HepG2 (cell line): ENCODE measurements around the gene CSNK1E. TPM values are rescaled to one million over a fixed set of nuclear protein-coding genes. Genes with fewer than 3 reads are reported as not detected.

Experiments
- GATAD1 ChIP-seq: IDR thresholded peaks from 2 replicates; pipeline ENCODE4 v1.6.1; 2016; ENCODE audit warnings: missing genetic modification reagents, missing compliant biosample characterization
- KLF11 ChIP-seq: IDR thresholded peaks from 2 replicates; pipeline ENCODE4 v1.6.1; 2016; ENCODE audit warnings: missing compliant biosample characterization
- NFE2L1 ChIP-seq: sonication (generic); formaldehyde crosslinking; IDR thresholded peaks from 2 replicates; pipeline ENCODE4 v1.4.0; 2020; ENCODE audit warnings: missing genetic modification reagents, mild to moderate bottlenecking, borderline replicate concordance
- U2AF2 ChIP-seq: fragments of 200-400 bp; formaldehyde crosslinking; IDR thresholded peaks from 2 replicates; pipeline ENCODE4 v1.6.1; 2017; ENCODE audit warnings: low read depth, mild to moderate bottlenecking, low read length
- ZNF883 ChIP-seq: sonication (generic); formaldehyde crosslinking; IDR thresholded peaks from 2 replicates; pipeline ENCODE4 v1.5.1; 2020; ENCODE audit warnings: mild to moderate bottlenecking, missing genetic modification reagents; ENCODE audit errors: not compliant biosample characterization
- polyA plus RNA-seq, 8 experiments: library from polyadenylated mRNA; depleted of rRNA in 3 of 8; stranded (reverse) in 7 of 8; unstranded in 1 of 8; fragments of >200 nt; fragmentation: Illumina TruSeq in 4 of 8; extraction: Trizol in 4 of 8; gene quantifications; 2 replicates each; pipeline versions ENCODE4 v1.2.1 to v1.2.3, GENCODE V29; 2011 to 2016; ENCODE audit warnings: low read depth in 4 of 8, missing spikeins in 1 of 8, mixed read lengths in 1 of 8; ENCODE audit not compliant: insufficient read depth in 1 of 8
- total RNA-seq, 5 experiments: library from RNA; depleted of rRNA; stranded (reverse); fragments of >200 nt; fragmentation: Illumina TruSeq; extraction: Trizol; gene quantifications; 2 replicates each; pipeline ENCODE4 v1.2.3, GENCODE V29; 2016; ENCODE audit warnings: low read depth in 1 of 5
- TF ChIP-seq, protein P1 (sequence below), 2 experiments: fragments of 450-650 bp in 1 of 2; sonication (generic) in 1 of 2; formaldehyde crosslinking in 1 of 2; IDR thresholded peaks; 2 replicates each; pipeline versions ENCODE4 v1.6.1 to v1.8.0; 2016 to 2022; ENCODE audit warnings: antibody characterized with exemption in 1 of 2, mild to moderate bottlenecking in 1 of 2, missing genetic modification reagents in 1 of 2
- TF ChIP-seq, protein P2 (sequence below): sonication (generic); formaldehyde crosslinking; IDR thresholded peaks from 2 replicates; pipeline ENCODE4 v1.5.0; 2020; ENCODE audit warnings: missing genetic modification reagents
- TF ChIP-seq, protein P3 (sequence below): sonication (generic); formaldehyde crosslinking; IDR thresholded peaks from 2 replicates; pipeline ENCODE4 v1.4.0; 2020; ENCODE audit warnings: missing genetic modification reagents, borderline replicate concordance
- TF ChIP-seq, protein P4 (sequence below): sonication (generic); formaldehyde crosslinking; IDR thresholded peaks from 2 replicates; pipeline ENCODE4 v1.5.0; 2020; ENCODE audit warnings: mild to moderate bottlenecking, missing genetic modification reagents
- TF ChIP-seq, protein P5 (sequence below): IDR thresholded peaks from 2 replicates; pipeline ENCODE4 v1.6.1; 2016; ENCODE audit warnings: mild to moderate bottlenecking, missing biosample characterization, missing genetic modification reagents

CSNK1E gene
- total and polyA plus RNA-seq, 2 of the 13 experiments (the other 11 are each of a cell fraction or from before 2014, with no cell fraction given), result 34.7 to 129 TPM

DNA sequence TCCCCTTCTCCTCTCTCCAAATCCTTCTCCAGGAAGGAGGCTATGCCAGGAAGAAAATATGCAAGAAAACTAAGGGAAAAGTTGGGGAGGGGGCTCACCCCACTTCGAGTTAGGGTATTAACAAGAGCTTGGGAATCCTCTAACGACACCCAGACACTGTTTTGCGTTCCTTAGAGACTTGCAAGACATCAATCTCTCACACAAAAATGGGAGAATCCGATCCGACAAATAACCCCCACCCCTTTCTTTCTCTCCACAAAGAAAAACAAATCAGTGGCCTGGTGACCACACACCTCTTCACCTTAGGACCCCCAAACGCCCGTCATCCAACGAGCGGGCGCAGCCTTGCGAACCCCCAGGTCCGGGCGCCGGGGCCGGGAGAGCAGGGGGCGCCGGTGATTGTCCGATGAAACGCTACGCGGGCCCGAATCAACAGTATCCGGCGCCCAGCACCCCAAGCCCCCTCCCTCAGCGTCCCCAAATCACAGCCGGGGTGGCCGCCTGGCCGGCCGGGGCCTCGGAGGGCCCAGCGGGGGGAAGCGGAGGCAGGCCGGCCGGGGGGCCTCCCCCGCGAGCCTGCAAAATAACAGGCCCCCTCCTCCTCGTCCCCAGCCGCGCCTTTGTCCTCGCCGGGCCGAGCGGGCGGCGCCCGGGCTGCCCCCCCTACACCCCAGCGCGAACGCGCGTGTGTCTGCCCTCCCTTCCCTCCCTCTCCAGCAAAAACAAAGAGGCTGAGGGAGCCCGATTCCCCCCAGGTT, 690 bp downstream of the CSNK1E start (continued):
- TF ChIP-seq U2AF2, result no peak
- TF ChIP-seq NFE2L1 (CRISPR knock-in tag), result no peak
- TF ChIP-seq, protein P1, sequence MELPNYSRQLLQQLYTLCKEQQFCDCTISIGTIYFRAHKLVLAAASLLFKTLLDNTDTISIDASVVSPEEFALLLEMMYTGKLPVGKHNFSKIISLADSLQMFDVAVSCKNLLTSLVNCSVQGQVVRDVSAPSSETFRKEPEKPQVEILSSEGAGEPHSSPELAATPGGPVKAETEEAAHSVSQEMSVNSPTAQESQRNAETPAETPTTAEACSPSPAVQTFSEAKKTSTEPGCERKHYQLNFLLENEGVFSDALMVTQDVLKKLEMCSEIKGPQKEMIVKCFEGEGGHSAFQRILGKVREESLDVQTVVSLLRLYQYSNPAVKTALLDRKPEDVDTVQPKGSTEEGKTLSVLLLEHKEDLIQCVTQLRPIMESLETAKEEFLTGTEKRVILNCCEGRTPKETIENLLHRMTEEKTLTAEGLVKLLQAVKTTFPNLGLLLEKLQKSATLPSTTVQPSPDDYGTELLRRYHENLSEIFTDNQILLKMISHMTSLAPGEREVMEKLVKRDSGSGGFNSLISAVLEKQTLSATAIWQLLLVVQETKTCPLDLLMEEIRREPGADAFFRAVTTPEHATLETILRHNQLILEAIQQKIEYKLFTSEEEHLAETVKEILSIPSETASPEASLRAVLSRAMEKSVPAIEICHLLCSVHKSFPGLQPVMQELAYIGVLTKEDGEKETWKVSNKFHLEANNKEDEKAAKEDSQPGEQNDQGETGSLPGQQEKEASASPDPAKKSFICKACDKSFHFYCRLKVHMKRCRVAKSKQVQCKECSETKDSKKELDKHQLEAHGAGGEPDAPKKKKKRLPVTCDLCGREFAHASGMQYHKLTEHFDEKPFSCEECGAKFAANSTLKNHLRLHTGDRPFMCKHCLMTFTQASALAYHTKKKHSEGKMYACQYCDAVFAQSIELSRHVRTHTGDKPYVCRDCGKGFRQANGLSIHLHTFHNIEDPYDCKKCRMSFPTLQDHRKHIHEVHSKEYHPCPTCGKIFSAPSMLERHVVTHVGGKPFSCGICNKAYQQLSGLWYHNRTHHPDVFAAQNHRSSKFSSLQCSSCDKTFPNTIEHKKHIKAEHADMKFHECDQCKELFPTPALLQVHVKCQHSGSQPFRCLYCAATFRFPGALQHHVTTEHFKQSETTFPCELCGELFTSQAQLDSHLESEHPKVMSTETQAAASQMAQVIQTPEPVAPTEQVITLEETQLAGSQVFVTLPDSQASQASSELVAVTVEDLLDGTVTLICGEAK (IDR thresholded peaks at IDR 0.05), result no peak
- TF ChIP-seq, protein P1 (CRISPR knock-in tag; IDR thresholded peaks at IDR 0.05), result no peak
- TF ChIP-seq, protein P2, sequence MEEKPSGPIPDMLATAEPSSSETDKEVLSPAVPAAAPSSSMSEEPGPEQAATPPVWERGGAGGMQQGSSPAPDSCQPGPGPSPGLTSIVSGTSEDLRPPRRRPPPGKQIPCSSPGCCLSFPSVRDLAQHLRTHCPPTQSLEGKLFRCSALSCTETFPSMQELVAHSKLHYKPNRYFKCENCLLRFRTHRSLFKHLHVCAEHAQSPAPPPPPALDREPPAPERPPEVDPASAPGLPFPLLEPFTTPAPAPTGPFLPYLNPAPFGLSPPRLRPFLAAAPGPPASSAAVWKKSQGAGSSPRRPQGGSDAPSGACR (CRISPR knock-in tag), result no peak
- TF ChIP-seq, protein P3, sequence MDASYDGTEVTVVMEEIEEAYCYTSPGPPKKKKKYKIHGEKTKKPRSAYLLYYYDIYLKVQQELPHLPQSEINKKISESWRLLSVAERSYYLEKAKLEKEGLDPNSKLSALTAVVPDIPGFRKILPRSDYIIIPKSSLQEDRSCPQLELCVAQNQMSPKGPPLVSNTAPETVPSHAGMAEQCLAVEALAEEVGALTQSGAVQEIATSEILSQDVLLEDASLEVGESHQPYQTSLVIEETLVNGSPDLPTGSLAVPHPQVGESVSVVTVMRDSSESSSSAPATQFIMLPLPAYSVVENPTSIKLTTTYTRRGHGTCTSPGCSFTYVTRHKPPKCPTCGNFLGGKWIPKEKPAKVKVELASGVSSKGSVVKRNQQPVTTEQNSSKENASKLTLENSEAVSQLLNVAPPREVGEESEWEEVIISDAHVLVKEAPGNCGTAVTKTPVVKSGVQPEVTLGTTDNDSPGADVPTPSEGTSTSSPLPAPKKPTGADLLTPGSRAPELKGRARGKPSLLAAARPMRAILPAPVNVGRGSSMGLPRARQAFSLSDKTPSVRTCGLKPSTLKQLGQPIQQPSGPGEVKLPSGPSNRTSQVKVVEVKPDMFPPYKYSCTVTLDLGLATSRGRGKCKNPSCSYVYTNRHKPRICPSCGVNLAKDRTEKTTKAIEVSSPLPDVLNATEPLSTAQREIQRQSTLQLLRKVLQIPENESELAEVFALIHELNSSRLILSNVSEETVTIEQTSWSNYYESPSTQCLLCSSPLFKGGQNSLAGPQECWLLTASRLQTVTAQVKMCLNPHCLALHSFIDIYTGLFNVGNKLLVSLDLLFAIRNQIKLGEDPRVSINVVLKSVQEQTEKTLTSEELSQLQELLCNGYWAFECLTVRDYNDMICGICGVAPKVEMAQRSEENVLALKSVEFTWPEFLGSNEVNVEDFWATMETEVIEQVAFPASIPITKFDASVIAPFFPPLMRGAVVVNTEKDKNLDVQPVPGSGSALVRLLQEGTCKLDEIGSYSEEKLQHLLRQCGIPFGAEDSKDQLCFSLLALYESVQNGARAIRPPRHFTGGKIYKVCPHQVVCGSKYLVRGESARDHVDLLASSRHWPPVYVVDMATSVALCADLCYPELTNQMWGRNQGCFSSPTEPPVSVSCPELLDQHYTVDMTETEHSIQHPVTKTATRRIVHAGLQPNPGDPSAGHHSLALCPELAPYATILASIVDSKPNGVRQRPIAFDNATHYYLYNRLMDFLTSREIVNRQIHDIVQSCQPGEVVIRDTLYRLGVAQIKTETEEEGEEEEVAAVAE (CRISPR knock-in tag), result no peak
- TF ChIP-seq ZNF883 (CRISPR knock-in tag), result no peak
- TF ChIP-seq, protein P4, sequence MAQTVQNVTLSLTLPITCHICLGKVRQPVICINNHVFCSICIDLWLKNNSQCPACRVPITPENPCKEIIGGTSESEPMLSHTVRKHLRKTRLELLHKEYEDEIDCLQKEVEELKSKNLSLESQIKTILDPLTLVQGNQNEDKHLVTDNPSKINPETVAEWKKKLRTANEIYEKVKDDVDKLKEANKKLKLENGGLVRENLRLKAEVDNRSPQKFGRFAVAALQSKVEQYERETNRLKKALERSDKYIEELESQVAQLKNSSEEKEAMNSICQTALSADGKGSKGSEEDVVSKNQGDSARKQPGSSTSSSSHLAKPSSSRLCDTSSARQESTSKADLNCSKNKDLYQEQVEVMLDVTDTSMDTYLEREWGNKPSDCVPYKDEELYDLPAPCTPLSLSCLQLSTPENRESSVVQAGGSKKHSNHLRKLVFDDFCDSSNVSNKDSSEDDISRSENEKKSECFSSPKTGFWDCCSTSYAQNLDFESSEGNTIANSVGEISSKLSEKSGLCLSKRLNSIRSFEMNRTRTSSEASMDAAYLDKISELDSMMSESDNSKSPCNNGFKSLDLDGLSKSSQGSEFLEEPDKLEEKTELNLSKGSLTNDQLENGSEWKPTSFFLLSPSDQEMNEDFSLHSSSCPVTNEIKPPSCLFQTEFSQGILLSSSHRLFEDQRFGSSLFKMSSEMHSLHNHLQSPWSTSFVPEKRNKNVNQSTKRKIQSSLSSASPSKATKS (CRISPR knock-in tag), result no peak
- TF ChIP-seq KLF11, result no peak
- TF ChIP-seq, protein P5, sequence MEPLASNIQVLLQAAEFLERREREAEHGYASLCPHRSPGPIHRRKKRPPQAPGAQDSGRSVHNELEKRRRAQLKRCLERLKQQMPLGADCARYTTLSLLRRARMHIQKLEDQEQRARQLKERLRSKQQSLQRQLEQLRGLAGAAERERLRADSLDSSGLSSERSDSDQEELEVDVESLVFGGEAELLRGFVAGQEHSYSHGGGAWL (CRISPR knock-in tag), result peak; percentile 46; the same call in 1 of the 2 replicates
- TF ChIP-seq GATAD1, result no peak
